HepG2 (cell line): ENCODE measurements around the gene LITAF.

ENCODE experiments used
- ELF1 ChIP-seq: sonication (generic); formaldehyde crosslinking; IDR thresholded peaks from 2 replicates; pipeline ENCODE4 v1.4.0; 2020; ENCODE audit warnings: missing genetic modification reagents
- KAT7 ChIP-seq: IDR thresholded peaks from 2 replicates; pipeline ENCODE4 v1.6.1; 2018; ENCODE audit warnings: borderline replicate concordance, missing compliant biosample characterization

- TF ChIP-seq ELF1 (CRISPR knock-in tag) (no peak), KAT7 (no peak)
These were observed 57.4 kb downstream of the LITAF start for GRCh38 chr16:11529285-11529684.
